Gastrocnemius medialis (tissue), 4 donors: Measurements from ENCODE around the gene TUBB1. TPM values are rescaled to one million over a fixed set of nuclear protein-coding genes. Genes with fewer than 3 reads are reported as not detected.
A peak's percentile ranks its signal among the peaks of the same experiment; 100 is the strongest.

ENCODE experiments used
- ATAC-seq, 2 donors: fragments of 150-250 bp; one replicate each; pipeline ENCODE4 v1.9.1; 2016
- DNase-seq, 2 donors: peaks; one replicate each; pipeline ENCODE4 v3.0.0-alpha.2; 2019
- H3K27ac ChIP-seq, 4 donors: fragments of 200-600 bp; sonication (generic); 1 replicate in 1 of 4; 2 replicates in 3 of 4; pipeline ENCODE4 v1.5.1; 2016 to 2018; ENCODE audit warnings: mild to moderate bottlenecking in 2 of 4, moderate library complexity in 1 of 4
- H3K27me3 ChIP-seq, 3 donors: fragments of 200-600 bp; sonication (generic) in 2 of 3; 1 replicate in 1 of 3; 2 replicates in 2 of 3; pipeline versions ENCODE4 v1.5.1 to v1.6.0; 2016 to 2019; ENCODE audit warnings: mild to moderate bottlenecking in 1 of 3, moderate library complexity in 1 of 3
- H3K36me3 ChIP-seq, 2 donors: fragments of 200-600 bp; sonication (generic) in 1 of 2; one replicate each; pipeline ENCODE4 v1.5.1; 2017 to 2018
- H3K4me1 ChIP-seq, 2 donors: fragments of 200-600 bp; sonication (generic) in 1 of 2; one replicate each; pipeline ENCODE4 v1.5.1; 2016 to 2017; ENCODE audit warnings: mild to moderate bottlenecking in 2 of 2
- H3K4me3 ChIP-seq, 4 donors: fragments of 200-600 bp; sonication (generic) in 3 of 4; 1 replicate in 1 of 4; 2 replicates in 3 of 4; pipeline ENCODE4 v1.5.1; 2016 to 2019; ENCODE audit warnings: mild to moderate bottlenecking in 2 of 4
- H3K9me3 ChIP-seq, 3 donors: fragments of 200-600 bp; sonication (generic) in 2 of 3; 1 replicate in 1 of 3; 2 replicates in 2 of 3; pipeline ENCODE4 v1.5.1; 2016 to 2019
- CTCF ChIP-seq, 5 experiments: fragments of 450-650 bp in 3 of 5; fragments of 200-600 bp in 2 of 5; sonication (generic) in 2 of 5; IDR thresholded peaks in 4 of 5; conservative IDR thresholded peaks in 1 of 5; 1 replicate in 4 of 5; 2 replicates in 1 of 5; pipeline ENCODE4 v1.5.1; 2016 to 2019; ENCODE audit warnings: antibody characterized with exemption in 5 of 5, mild to moderate bottlenecking in 3 of 5, moderate library complexity in 3 of 5
- POLR2A ChIP-seq, 2 donors: fragments of 450-650 bp; IDR thresholded peaks; one replicate each; pipeline ENCODE4 v1.6.1; 2017; ENCODE audit warnings: antibody characterized with exemption in 2 of 2, mild to moderate bottlenecking in 2 of 2, moderate library complexity in 2 of 2
- in situ Hi-C, 4 donors: fragments of 200-750 bp; cut with MboI; loops; one replicate each; pipeline versions ENCODE4 v1.15.0 to v1.8.0; 2017; ENCODE audit warnings: low sequenced_read_pairs in 4 of 4
- intact Hi-C: fragments of 100-400 bp; cut with DNase I; formaldehyde crosslinking; loops from one replicate; pipeline ENCODE4 v1.15.1; 2023; ENCODE audit warnings: low total_unique reads
- total RNA-seq, 4 donors: library from RNA; depleted of rRNA; stranded (reverse); fragments of >200 nt; gene quantifications; one replicate each; pipeline versions ENCODE4 v1.1.0 to v1.2.3, GENCODE V29; 2016

The TUBB1 gene
- total RNA-seq, 4 donors from 2014 or later, result 0.07 TPM; not detected in 3

- intact Hi-C loops, result no loop called here
- no peak for ATAC-seq
Measured at GRCh38 chr20:59003836-59004492, 15.3 kb upstream of the TUBB1 start.

GRCh38 chr20:59004493-59004762 is 14.8 kb upstream of the TUBB1 start:
- peak overlapping the region; percentile 29 to 82 (median 78) for H3K27ac ChIP-seq
- no peak for ATAC-seq
- no peaks in the 10 kb centered on the region for H3K9me3 ChIP-seq
- H3K4me3 ChIP-seq, result peak overlapping the region in 1 of 4 donors; percentile 75
- peaks cover 0 to 15% of the 10 kb centered on the region in 2 donors for H3K36me3 ChIP-seq
- no peaks in the 10 kb centered on the region for H3K27me3 ChIP-seq
- peak in 1 of 2 donors; percentile 44 for DNase-seq
- intact Hi-C loops, result no loop called here
- TF ChIP-seq POLR2A (IDR thresholded peaks at IDR 0.05) (no peak), CTCF (IDR thresholded peaks at IDR 0.05 in 4 of 5, conservative IDR thresholded peaks at IDR 0.05 in 1 of 5) (no peak)
- H3K4me1 ChIP-seq, result peaks cover 16 to 27% of the 10 kb centered on the region in 2 donors
- in situ Hi-C loops, result no loop called here

More at GRCh38 chr20:59003836-59004492, 15.3 kb upstream of the TUBB1 start:
- TF ChIP-seq CTCF (IDR thresholded peaks at IDR 0.05 in 4 of 5, conservative IDR thresholded peaks at IDR 0.05 in 1 of 5) (no peak), POLR2A (IDR thresholded peaks at IDR 0.05) (no peak)
- peak overlapping the region; percentile 29 to 82 (median 78) for H3K27ac ChIP-seq
- no peak overlapping the region for H3K4me3 ChIP-seq
- H3K4me1 ChIP-seq, result peaks cover 16 to 27% of the 10 kb centered on the region in 2 donors
- no peaks in the 10 kb centered on the region for H3K27me3 ChIP-seq
- no peaks in the 10 kb centered on the region for H3K9me3 ChIP-seq
- DNase-seq, result no peak
- in situ Hi-C loops, result no loop called here
- H3K36me3 ChIP-seq, result peaks cover 0 to 16% of the 10 kb centered on the region in 2 donors

GRCh38 chr20:59004763-59005522 is 14.3 kb upstream of the TUBB1 start:
- intact Hi-C loops, result no loop called here

GRCh38 chr20:59005523-59006166 is 13.6 kb upstream of the TUBB1 start:
- intact Hi-C loops (no loop called here), in situ Hi-C loops (no loop called here)
- DNase-seq (no peak), ATAC-seq (no peak)
- Histone ChIP-seq H3K27ac (peak overlapping the region; percentile 68 to 82 (median 78)), H3K36me3 (peaks cover 0 to 15% of the 10 kb centered on the region in 2 donors), H3K27me3 (no peaks in the 10 kb centered on the region), H3K4me1 (peaks cover 16 to 27% of the 10 kb centered on the region in 2 donors), H3K9me3 (no peaks in the 10 kb centered on the region), H3K4me3 (peak overlapping the region; percentile 65 to 78 (median 76))
- TF ChIP-seq POLR2A (IDR thresholded peaks at IDR 0.05) (no peak), CTCF (IDR thresholded peaks at IDR 0.05 in 4 of 5, conservative IDR thresholded peaks at IDR 0.05 in 1 of 5) (no peak)

More at GRCh38 chr20:59004763-59005522, 14.3 kb upstream of the TUBB1 start:
- Histone ChIP-seq H3K27ac (peak overlapping the region; percentile 68 to 82 (median 78)), H3K36me3 (peaks cover 0 to 15% of the 10 kb centered on the region in 2 donors), H3K4me3 (peak overlapping the region; percentile 20 to 78 (median 70)), H3K27me3 (no peaks in the 10 kb centered on the region), H3K9me3 (no peaks in the 10 kb centered on the region), H3K4me1 (peaks cover 16 to 27% of the 10 kb centered on the region in 2 donors)
- TF ChIP-seq POLR2A (IDR thresholded peaks at IDR 0.05) (no peak), CTCF (IDR thresholded peaks at IDR 0.05 in 4 of 5, conservative IDR thresholded peaks at IDR 0.05 in 1 of 5) (no peak)
- in situ Hi-C loops, result no loop called here
- DNase-seq (peak in 1 of 2 donors; percentile 39), ATAC-seq (no peak)
